ENCODE data around the gene DROSHA.

Gene DROSHA

GRCh38 chr5:31471040-31471439 is 60.9 kb downstream of the DROSHA start:
- Histone ChIP-seq H3K9me3 (ENCODE audit: control insufficient read depth, insufficient read depth, low read length) (0 out of 2 replicates have a peak, but pooled peaks cover 2% of the 10 kb centered on the region), H3K36me3 (ENCODE audit: insufficient read depth, low read length) (peaks cover 19% of the 10 kb centered on the region), H3K9ac (ENCODE audit: low read depth, low read length) (no peak overlapping the region), H3K4me1 (ENCODE audit: insufficient read depth, low read length) (no peaks in the 10 kb centered on the region)

GRCh38 chr5:31470608-31471007 is 61.3 kb downstream of the DROSHA start:
- H3K9me3 ChIP-seq (ENCODE audit: control insufficient read depth, insufficient read depth, low read length) = 0 out of 2 replicates have a peak, but pooled peaks cover 2% of the 10 kb centered on the region
- peaks cover 21% of the 10 kb centered on the region for H3K36me3 ChIP-seq (ENCODE audit: insufficient read depth, low read length)
- no peak overlapping the region for H3K9ac ChIP-seq (ENCODE audit: low read depth, low read length)
- no peaks in the 10 kb centered on the region for H3K4me1 ChIP-seq (ENCODE audit: insufficient read depth, low read length)

GRCh38 chr5:31469886-31470285 is 62.0 kb downstream of the DROSHA start:
- peaks cover 23% of the 10 kb centered on the region for H3K36me3 ChIP-seq (ENCODE audit: insufficient read depth, low read length)
- no peak overlapping the region for H3K9ac ChIP-seq (ENCODE audit: low read depth, low read length)
- no peaks in the 10 kb centered on the region for H3K4me1 ChIP-seq (ENCODE audit: insufficient read depth, low read length)
- 0 out of 2 replicates have a peak, but pooled peaks cover 2% of the 10 kb centered on the region for H3K9me3 ChIP-seq (ENCODE audit: control insufficient read depth, insufficient read depth, low read length)

- Histone ChIP-seq H3K9ac (ENCODE audit: low read depth, low read length) (no peak overlapping the region), H3K4me1 (ENCODE audit: insufficient read depth, low read length) (no peaks in the 10 kb centered on the region), H3K36me3 (ENCODE audit: insufficient read depth, low read length) (peaks cover 25% of the 10 kb centered on the region), H3K9me3 (ENCODE audit: control insufficient read depth, insufficient read depth, low read length) (0 out of 2 replicates have a peak, but pooled peaks cover 2% of the 10 kb centered on the region)
These were observed 62.4 kb downstream of the DROSHA start for GRCh38 chr5:31469466-31469865.

DNA sequence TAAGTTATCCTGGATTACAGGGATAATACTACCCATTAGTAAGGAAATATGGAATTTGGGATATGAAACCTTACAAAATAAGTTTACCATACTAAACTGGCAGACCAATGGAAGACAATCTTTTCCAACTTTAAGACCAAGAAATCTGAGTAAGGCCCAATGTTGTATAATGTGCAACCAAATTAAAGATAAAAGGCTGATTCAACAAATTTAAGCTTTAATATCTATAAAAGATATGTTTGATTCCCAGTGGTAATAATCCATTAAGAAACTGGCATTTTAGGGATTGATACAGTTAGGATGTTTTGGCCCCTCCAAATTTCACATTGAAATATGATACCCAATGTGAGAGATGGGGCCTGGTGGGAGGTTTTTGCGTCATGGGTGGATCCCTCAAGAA is 66.6 kb downstream of the DROSHA start:
- Histone ChIP-seq H3K9ac (ENCODE audit: low read depth, low read length) (no peak overlapping the region), H3K36me3 (ENCODE audit: insufficient read depth, low read length) (peaks cover 43% of the 10 kb centered on the region), H3K9me3 (ENCODE audit: control insufficient read depth, insufficient read depth, low read length) (peaks cover 9% of the 10 kb centered on the region; the same call in 1 of the 2 replicates), H3K4me1 (ENCODE audit: insufficient read depth, low read length) (no peaks in the 10 kb centered on the region)

GRCh38 chr5:31464081-31464480 is 67.8 kb downstream of the DROSHA start:
- H3K9ac ChIP-seq (ENCODE audit: low read depth, low read length) = no peak overlapping the region
- H3K9me3 ChIP-seq (ENCODE audit: control insufficient read depth, insufficient read depth, low read length) = peaks cover 9% of the 10 kb centered on the region; the same call in 1 of the 2 replicates
- peaks cover 43% of the 10 kb centered on the region for H3K36me3 ChIP-seq (ENCODE audit: insufficient read depth, low read length)
- H3K4me1 ChIP-seq (ENCODE audit: insufficient read depth, low read length) = no peaks in the 10 kb centered on the region

- Histone ChIP-seq H3K36me3 (ENCODE audit: insufficient read depth, low read length) (peaks cover 46% of the 10 kb centered on the region), H3K9me3 (ENCODE audit: control insufficient read depth, insufficient read depth, low read length) (peaks cover 9% of the 10 kb centered on the region; the same call in 1 of the 2 replicates), H3K9ac (ENCODE audit: low read depth, low read length) (no peak overlapping the region), H3K4me1 (ENCODE audit: insufficient read depth, low read length) (no peaks in the 10 kb centered on the region)
These were observed 68.5 kb downstream of the DROSHA start for GRCh38 chr5:31463351-31463750.

- Histone ChIP-seq H3K4me1 (ENCODE audit: insufficient read depth, low read length) (no peaks in the 10 kb centered on the region), H3K9ac (ENCODE audit: low read depth, low read length) (no peak overlapping the region), H3K36me3 (ENCODE audit: insufficient read depth, low read length) (peaks cover 28% of the 10 kb centered on the region), H3K9me3 (ENCODE audit: control insufficient read depth, insufficient read depth, low read length) (peaks cover 16% of the 10 kb centered on the region; the same call in 1 of the 2 replicates)
These were observed 72.3 kb downstream of the DROSHA start for GRCh38 chr5:31459594-31459993.

DNA sequence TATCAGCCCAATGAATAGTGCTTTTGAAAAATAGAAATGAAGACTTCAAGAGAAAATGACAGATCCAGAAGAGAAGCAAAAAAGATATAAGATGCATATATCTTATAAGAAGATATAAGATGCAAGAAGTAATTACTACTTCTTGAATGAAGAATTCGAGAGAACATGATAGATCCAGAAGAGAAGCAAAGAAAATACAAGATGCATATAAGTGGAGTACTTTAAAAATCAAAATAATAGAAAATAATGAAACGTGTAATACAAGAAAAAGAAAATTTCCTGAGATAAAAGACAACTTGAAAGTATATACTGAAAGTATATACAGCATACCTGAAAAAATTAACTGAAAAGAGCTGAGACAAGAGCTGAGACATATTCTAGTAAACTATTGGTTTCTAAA is 76.7 kb downstream of the DROSHA start:
- Histone ChIP-seq H3K4me1 (ENCODE audit: insufficient read depth, low read length) (peaks cover 8% of the 10 kb centered on the region), H3K36me3 (ENCODE audit: insufficient read depth, low read length) (peaks cover 9% of the 10 kb centered on the region), H3K9ac (ENCODE audit: low read depth, low read length) (no peak overlapping the region), H3K9me3 (ENCODE audit: control insufficient read depth, insufficient read depth, low read length) (peaks cover 9% of the 10 kb centered on the region; the same call in 1 of the 2 replicates)

DNA sequence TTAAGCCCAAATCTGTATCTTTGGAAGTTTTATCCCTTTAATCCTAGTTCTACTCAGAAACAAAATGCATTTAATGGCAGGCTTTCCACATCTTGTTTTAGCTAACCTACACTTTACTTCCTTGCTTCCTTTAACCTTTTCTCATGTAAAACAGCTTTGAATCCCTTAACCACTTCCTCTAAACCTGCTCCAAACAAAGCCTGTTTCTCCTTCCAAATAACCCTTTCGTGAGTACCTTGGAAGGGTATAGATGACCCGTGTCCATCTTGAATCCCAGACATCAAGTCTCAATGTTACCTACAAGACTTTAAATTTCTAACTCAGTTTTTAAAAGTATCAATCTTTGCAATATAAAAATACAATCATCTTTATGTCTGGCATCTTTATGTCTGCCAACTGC is 78.4 kb downstream of the DROSHA start:
- no peak overlapping the region for H3K9ac ChIP-seq (ENCODE audit: low read depth, low read length)
- peaks cover 9% of the 10 kb centered on the region; the same call in 1 of the 2 replicates for H3K9me3 ChIP-seq (ENCODE audit: control insufficient read depth, insufficient read depth, low read length)
- H3K4me1 ChIP-seq (ENCODE audit: insufficient read depth, low read length) = peaks cover 8% of the 10 kb centered on the region
- peaks cover 7% of the 10 kb centered on the region for H3K36me3 ChIP-seq (ENCODE audit: insufficient read depth, low read length)

GRCh38 chr5:31452314-31452713 is 79.6 kb downstream of the DROSHA start:
- Histone ChIP-seq H3K36me3 (ENCODE audit: insufficient read depth, low read length) (peaks cover 6% of the 10 kb centered on the region), H3K9ac (ENCODE audit: low read depth, low read length) (no peak overlapping the region), H3K9me3 (ENCODE audit: control insufficient read depth, insufficient read depth, low read length) (peaks cover 5% of the 10 kb centered on the region; the same call in 1 of the 2 replicates), H3K4me1 (ENCODE audit: insufficient read depth, low read length) (peaks cover 8% of the 10 kb centered on the region)

- no peak overlapping the region for H3K9ac ChIP-seq (ENCODE audit: low read depth, low read length)
- H3K4me1 ChIP-seq (ENCODE audit: insufficient read depth, low read length) = peaks cover 8% of the 10 kb centered on the region
- peaks cover under 1% of the 10 kb centered on the region; the same call in 1 of the 2 replicates for H3K9me3 ChIP-seq (ENCODE audit: control insufficient read depth, insufficient read depth, low read length)
- H3K36me3 ChIP-seq (ENCODE audit: insufficient read depth, low read length) = peaks cover 4% of the 10 kb centered on the region
These were observed 81.9 kb downstream of the DROSHA start for GRCh38 chr5:31449962-31450361.

GRCh38 chr5:31449174-31449573 is 82.7 kb downstream of the DROSHA start:
- H3K9ac ChIP-seq (ENCODE audit: low read depth, low read length) = no peak overlapping the region
- peaks cover 7% of the 10 kb centered on the region for H3K4me1 ChIP-seq (ENCODE audit: insufficient read depth, low read length)
- no peaks in the 10 kb centered on the region for H3K9me3 ChIP-seq (ENCODE audit: control insufficient read depth, insufficient read depth, low read length)
- H3K36me3 ChIP-seq (ENCODE audit: insufficient read depth, low read length) = peaks cover 4% of the 10 kb centered on the region

GRCh38 chr5:31445041-31445600 is 86.8 kb downstream of the DROSHA start:
- Histone ChIP-seq H3K9ac (ENCODE audit: low read depth, low read length) (no peak overlapping the region), H3K9me3 (ENCODE audit: control insufficient read depth, insufficient read depth, low read length) (no peaks in the 10 kb centered on the region), H3K4me1 (ENCODE audit: insufficient read depth, low read length) (no peaks in the 10 kb centered on the region), H3K36me3 (ENCODE audit: insufficient read depth, low read length) (peaks cover 4% of the 10 kb centered on the region)

DNA sequence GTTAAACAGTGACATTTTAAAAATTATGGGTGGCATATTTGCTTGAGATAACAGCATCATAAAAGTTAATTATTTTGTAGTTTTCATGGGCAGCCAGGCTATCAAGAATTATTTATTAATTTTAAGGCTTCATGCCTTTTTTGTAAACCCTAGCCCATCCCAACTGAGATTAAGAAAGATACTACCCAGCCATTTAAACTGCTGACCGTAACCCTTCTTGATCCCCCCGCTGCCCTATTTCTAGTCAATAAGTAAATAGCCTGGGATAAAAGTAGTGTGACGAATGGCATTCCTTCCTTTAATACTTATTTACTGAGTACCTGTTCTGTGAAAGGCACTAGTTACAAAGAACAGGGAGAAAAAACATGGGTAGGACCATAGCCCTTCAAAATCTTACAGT is 88.3 kb downstream of the DROSHA start:
- Histone ChIP-seq H3K9ac (ENCODE audit: low read depth, low read length) (no peak overlapping the region), H3K9me3 (ENCODE audit: control insufficient read depth, insufficient read depth, low read length) (no peaks in the 10 kb centered on the region), H3K36me3 (ENCODE audit: insufficient read depth, low read length) (peaks cover 4% of the 10 kb centered on the region; the same call in 1 of the 2 replicates), H3K4me1 (ENCODE audit: insufficient read depth, low read length) (no peaks in the 10 kb centered on the region)

All from ES-I3 (cell line).